Glomerular visceral epithelial cell (primary cell): ENCODE results near the gene ANKDD1B.

ENCODE experiments used
- DNase-seq: peaks from one replicate; pipeline ENCODE4 v3.0.0-alpha.2; 2016; ENCODE audit errors: extremely low spot score

ANKDD1B gene

GRCh38 chr5:75706016-75706415, 94.8 kb downstream of the ANKDD1B start:
- DNase-seq, result no peak

GRCh38 chr5:75706775-75707174, 95.5 kb downstream of the ANKDD1B start:
- no peak for DNase-seq

- DNase-seq, result peak; percentile 47
Measured at GRCh38 chr5:75707911-75708509, 96.8 kb downstream of the ANKDD1B start.

GRCh38 chr5:75710637-75711036, 99.4 kb downstream of the ANKDD1B start:
- no peak for DNase-seq

- DNase-seq, result no peak
Measured at GRCh38 chr5:75711151-75711550, 99.9 kb downstream of the ANKDD1B start.

- no peak for DNase-seq
Measured at GRCh38 chr5:75712091-75712490, 100.8 kb downstream of the ANKDD1B start.

- DNase-seq, result no peak
Measured at GRCh38 chr5:75716715-75717081, 105.4 kb downstream of the ANKDD1B start.

GRCh38 chr5:75717082-75717922, 106.0 kb downstream of the ANKDD1B start, which contains the start of gene POC5:
POC5 (minus strand) TSS chr5:75717437; CDS start chr5:75712937, 4,500 bp downstream.
- peak; percentile 98 for DNase-seq

GRCh38 chr5:75720882-75721281, 109.6 kb downstream of the ANKDD1B start:
- no peak for DNase-seq
